Measurements from ENCODE around the gene CDC42EP1.
A peak's percentile ranks its signal among the peaks of the same experiment; 100 is the strongest.

DNA sequence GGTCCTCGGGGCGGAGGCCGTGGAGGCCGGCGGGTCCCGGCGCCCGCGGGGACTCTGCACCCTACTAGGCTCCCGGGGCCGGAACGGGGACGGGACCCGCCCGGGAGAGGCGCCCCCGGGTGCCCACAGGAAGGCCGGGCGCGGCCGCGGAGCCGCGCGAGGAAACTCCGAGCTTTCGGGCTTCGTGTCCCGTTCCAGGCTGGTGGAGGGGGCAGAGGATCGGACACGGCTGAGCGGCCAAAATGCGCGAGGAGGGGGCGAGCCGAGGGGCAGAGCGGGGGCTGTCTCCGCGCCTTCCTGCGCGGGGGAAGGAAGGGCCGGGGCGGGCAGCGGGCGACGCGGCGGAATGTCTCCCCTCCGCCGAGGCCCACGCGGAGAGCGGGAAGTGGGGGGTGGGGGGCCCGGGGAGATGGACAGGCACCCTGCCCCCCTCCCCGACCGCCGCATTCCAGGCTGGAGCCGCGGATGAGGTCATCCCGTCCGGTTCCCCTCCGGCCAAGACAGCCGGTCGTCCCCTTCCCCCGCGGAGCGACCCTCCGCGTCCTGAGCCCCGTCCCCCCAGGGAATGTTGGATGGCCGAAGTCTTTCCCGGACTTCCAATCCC, 430 bp downstream of the CDC42EP1 start:
- TF ChIP-seq, protein P1, sequence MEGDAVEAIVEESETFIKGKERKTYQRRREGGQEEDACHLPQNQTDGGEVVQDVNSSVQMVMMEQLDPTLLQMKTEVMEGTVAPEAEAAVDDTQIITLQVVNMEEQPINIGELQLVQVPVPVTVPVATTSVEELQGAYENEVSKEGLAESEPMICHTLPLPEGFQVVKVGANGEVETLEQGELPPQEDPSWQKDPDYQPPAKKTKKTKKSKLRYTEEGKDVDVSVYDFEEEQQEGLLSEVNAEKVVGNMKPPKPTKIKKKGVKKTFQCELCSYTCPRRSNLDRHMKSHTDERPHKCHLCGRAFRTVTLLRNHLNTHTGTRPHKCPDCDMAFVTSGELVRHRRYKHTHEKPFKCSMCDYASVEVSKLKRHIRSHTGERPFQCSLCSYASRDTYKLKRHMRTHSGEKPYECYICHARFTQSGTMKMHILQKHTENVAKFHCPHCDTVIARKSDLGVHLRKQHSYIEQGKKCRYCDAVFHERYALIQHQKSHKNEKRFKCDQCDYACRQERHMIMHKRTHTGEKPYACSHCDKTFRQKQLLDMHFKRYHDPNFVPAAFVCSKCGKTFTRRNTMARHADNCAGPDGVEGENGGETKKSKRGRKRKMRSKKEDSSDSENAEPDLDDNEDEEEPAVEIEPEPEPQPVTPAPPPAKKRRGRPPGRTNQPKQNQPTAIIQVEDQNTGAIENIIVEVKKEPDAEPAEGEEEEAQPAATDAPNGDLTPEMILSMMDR (IDR thresholded peaks at IDR 0.05), result no peak
- 0 out of 2 replicates have a peak, but pooled peaks have one; percentile 48 for TF ChIP-seq SIN3A (IDR thresholded peaks at IDR 0.05; ENCODE audit: borderline replicate concordance, insufficient read depth, low read depth, low read length)
- no peak for TF ChIP-seq POLR2AphosphoS5 (IDR thresholded peaks at IDR 0.05; ENCODE audit: low read depth, low read length)
